ENCODE data around the gene TMBIM1.

TMBIM1 gene

DNA sequence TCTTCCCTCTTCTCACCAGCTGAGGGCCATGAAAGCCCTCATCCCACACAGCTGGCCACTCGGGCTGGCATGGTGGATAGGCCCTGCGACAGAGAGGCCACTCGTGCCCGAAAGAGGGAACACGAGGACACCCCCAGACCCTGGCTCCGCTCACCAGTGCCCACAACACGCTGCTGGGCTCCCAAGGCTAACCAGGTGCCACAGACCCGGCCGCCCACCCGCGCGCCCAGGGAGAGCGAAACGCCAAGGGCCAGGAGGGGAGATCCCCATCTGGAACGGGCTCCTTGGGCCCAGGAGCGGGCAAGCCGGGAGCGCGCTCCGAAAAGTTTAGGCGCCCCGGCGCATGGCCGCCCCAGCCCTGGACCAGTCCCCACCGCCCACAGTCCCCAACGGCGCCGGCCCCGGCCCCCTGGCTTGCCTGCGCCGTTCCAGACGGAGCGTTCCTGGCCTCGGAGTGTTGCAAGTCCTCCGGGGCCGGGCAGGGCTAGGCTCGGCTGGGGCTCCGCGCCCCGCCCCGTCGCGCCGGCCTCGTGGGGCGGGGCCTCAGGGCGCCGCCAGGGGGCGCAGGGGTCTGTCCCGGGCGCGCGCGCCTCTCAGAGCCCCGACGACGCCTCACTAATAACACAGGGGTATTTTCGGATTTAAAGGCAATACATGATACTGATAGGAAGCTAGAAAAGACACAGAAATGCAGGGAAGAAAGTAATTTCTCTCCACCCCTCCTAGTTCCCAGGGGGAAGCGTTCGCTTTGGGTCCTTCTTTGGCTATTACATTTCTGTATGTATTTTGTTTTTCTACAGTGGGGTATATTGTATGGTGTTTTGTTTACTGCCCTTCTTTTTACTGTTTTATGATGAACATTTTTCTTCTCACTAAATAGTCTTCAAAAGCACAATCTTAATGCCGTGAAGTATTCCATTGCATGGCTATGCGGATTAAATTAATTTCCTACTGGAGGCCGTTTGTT is at the start of gene TMBIM1:
TSS of gene TMBIM1 (minus strand) at position 456 of the 967 bp plus-strand sequence. CDS start 10,362 bp downstream, outside the sequence.
- H3K4me3 ChIP-seq (ENCODE audit: low read length), result no peak within 1 kb of the TSS
- peak within 1 kb of the TSS; percentile 37 for H2AFZ ChIP-seq (ENCODE audit: low read depth, low read length)
- no peaks in the 10 kb centered on the region for H3K36me3 ChIP-seq (ENCODE audit: insufficient read depth, low read length)
- H3K9me3 ChIP-seq (ENCODE audit: low read length), result no peaks in the 10 kb centered on the region
- H3K27me3 ChIP-seq (ENCODE audit: insufficient read depth, low read length), result peaks cover 15% of the 10 kb centered on the region
- H3K4me1 ChIP-seq (ENCODE audit: insufficient read depth, low read length), result no peaks in the 10 kb centered on the region

DNA sequence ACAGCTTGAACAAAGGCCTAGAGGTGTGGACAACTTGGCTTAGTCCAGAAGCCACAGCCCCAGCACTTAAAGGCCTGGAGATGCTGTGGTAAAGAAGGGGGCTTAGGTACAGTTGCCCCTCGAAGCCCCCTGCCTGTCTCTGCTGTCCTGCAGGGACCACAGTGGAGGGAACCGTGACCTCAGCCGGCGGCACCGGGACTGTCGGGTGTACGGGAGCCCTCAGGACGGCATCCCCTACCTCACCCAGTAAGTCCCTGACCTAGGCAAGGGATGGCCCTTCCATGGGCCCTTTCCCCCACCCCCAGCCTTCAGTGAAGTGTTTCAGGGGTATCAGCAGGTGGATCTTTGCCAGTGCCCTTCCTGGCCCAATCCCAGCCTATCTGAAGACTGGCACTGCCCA is 49.1 kb upstream of the TMBIM1 start:
- Histone ChIP-seq H3K4me1 (ENCODE audit: insufficient read depth, low read length) (no peaks in the 10 kb centered on the region), H2AFZ (ENCODE audit: low read depth, low read length) (no peak overlapping the region), H3K9me3 (ENCODE audit: low read length) (no peaks in the 10 kb centered on the region), H3K36me3 (ENCODE audit: insufficient read depth, low read length) (no peaks in the 10 kb centered on the region), H3K27me3 (ENCODE audit: insufficient read depth, low read length) (peaks cover 10% of the 10 kb centered on the region), H3K4me3 (ENCODE audit: low read length) (no peak overlapping the region)

- H3K4me1 ChIP-seq (ENCODE audit: insufficient read depth, low read length), result no peaks in the 10 kb centered on the region
- no peaks in the 10 kb centered on the region for H3K36me3 ChIP-seq (ENCODE audit: insufficient read depth, low read length)
- H3K9me3 ChIP-seq (ENCODE audit: low read length), result no peaks in the 10 kb centered on the region
Observed at GRCh38 chr2:218340656-218341055, 48.4 kb upstream of the TMBIM1 start.

DNA sequence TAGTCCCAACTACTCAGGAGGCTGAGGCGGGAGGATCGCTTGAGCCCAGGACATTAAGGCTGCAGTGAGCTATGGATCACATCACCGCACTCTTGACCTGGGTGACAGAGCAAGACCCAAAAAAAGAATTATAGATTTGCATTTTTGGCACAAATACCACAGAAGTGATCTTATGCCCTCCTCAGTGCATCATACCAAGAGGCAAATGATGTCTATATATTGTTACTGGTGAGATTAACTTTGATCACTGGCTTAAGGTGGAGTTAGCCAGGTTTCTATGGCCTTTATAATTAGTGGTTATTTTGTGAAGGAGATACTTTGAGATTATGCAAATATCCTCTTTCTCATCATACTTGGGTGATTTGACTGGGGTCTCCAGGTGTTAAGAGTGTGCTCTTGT is 42.2 kb upstream of the TMBIM1 start:
- Histone ChIP-seq H3K4me3 (ENCODE audit: low read length) (no peak overlapping the region), H3K4me1 (ENCODE audit: insufficient read depth, low read length) (no peaks in the 10 kb centered on the region), H3K27me3 (ENCODE audit: insufficient read depth, low read length) (peaks cover 20% of the 10 kb centered on the region), H3K9me3 (ENCODE audit: low read length) (no peaks in the 10 kb centered on the region), H3K36me3 (ENCODE audit: insufficient read depth, low read length) (no peaks in the 10 kb centered on the region), H2AFZ (ENCODE audit: low read depth, low read length) (no peak overlapping the region)

More at GRCh38 chr2:218340656-218341055, 48.4 kb upstream of the TMBIM1 start:
- Histone ChIP-seq H2AFZ (ENCODE audit: low read depth, low read length) (no peak overlapping the region), H3K4me3 (ENCODE audit: low read length) (no peak overlapping the region), H3K27me3 (ENCODE audit: insufficient read depth, low read length) (peaks cover 7% of the 10 kb centered on the region)

GRCh38 chr2:218332920-218333645 is 40.8 kb upstream of the TMBIM1 start:
- H3K4me1 ChIP-seq (ENCODE audit: insufficient read depth, low read length), result no peaks in the 10 kb centered on the region
- no peaks in the 10 kb centered on the region for H3K9me3 ChIP-seq (ENCODE audit: low read length)
- no peak overlapping the region for H3K4me3 ChIP-seq (ENCODE audit: low read length)
- H3K27me3 ChIP-seq (ENCODE audit: insufficient read depth, low read length), result peaks cover 27% of the 10 kb centered on the region
- no peaks in the 10 kb centered on the region for H3K36me3 ChIP-seq (ENCODE audit: insufficient read depth, low read length)
- H2AFZ ChIP-seq (ENCODE audit: low read depth, low read length), result no peak overlapping the region

GRCh38 chr2:218332288-218332687 is 40.0 kb upstream of the TMBIM1 start:
- no peaks in the 10 kb centered on the region for H3K36me3 ChIP-seq (ENCODE audit: insufficient read depth, low read length)
- no peak overlapping the region for H3K4me3 ChIP-seq (ENCODE audit: low read length)
- H2AFZ ChIP-seq (ENCODE audit: low read depth, low read length), result no peak overlapping the region
- H3K4me1 ChIP-seq (ENCODE audit: insufficient read depth, low read length), result no peaks in the 10 kb centered on the region
- no peaks in the 10 kb centered on the region for H3K9me3 ChIP-seq (ENCODE audit: low read length)
- H3K27me3 ChIP-seq (ENCODE audit: insufficient read depth, low read length), result peaks cover 33% of the 10 kb centered on the region

GRCh38 chr2:218331745-218332144 is 39.4 kb upstream of the TMBIM1 start:
- Histone ChIP-seq H3K36me3 (ENCODE audit: insufficient read depth, low read length) (no peaks in the 10 kb centered on the region), H3K27me3 (ENCODE audit: insufficient read depth, low read length) (peaks cover 38% of the 10 kb centered on the region), H3K4me3 (ENCODE audit: low read length) (no peak overlapping the region), H3K9me3 (ENCODE audit: low read length) (no peaks in the 10 kb centered on the region), H3K4me1 (ENCODE audit: insufficient read depth, low read length) (no peaks in the 10 kb centered on the region), H2AFZ (ENCODE audit: low read depth, low read length) (no peak overlapping the region)

- H2AFZ ChIP-seq (ENCODE audit: low read depth, low read length), result no peak overlapping the region
- no peaks in the 10 kb centered on the region for H3K9me3 ChIP-seq (ENCODE audit: low read length)
- H3K4me3 ChIP-seq (ENCODE audit: low read length), result no peak overlapping the region
- H3K4me1 ChIP-seq (ENCODE audit: insufficient read depth, low read length), result no peaks in the 10 kb centered on the region
- no peaks in the 10 kb centered on the region for H3K36me3 ChIP-seq (ENCODE audit: insufficient read depth, low read length)
- H3K27me3 ChIP-seq (ENCODE audit: insufficient read depth, low read length), result peaks cover 48% of the 10 kb centered on the region
Observed at GRCh38 chr2:218329826-218330593, 37.7 kb upstream of the TMBIM1 start.

DNA sequence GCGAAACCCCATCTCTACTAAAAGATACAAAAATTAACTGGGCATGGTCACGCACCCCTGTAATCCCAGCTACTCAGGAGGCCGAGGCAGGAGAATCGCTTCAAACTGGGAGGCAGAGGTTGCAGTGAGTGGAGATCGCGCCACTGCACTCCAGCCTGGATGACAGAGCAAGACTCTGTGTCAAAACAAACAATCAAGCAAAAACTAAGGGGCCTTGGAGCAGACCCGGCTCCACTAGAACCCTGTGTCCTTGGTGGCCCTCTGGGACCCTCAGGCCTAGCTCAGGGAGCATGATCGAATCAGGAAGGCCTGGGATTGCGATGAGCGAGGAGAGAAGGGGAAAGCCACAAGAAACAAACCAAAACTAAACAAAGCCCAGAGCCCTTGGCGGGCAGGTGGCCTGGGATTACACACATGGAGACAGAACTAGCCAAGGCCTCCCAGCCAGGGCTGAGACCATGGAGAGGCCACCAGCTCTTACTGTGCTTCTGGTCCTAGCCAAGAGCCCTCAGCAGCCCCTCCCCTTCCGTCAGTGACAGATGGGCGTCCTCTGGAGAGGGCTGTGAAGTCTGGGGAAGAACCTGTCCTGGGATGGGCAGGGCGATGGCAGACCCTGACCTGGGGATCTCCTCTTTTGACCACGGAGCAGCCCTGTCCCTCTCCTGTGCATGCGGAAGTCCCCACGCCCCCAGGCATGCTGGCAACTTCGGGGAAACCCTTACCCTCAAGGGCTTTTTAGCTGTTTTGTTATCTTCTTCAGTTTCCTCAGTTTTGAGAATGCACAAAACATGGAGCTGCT is 36.9 kb upstream of the TMBIM1 start:
- no peaks in the 10 kb centered on the region for H3K36me3 ChIP-seq (ENCODE audit: insufficient read depth, low read length)
- H3K4me1 ChIP-seq (ENCODE audit: insufficient read depth, low read length), result peaks cover 2% of the 10 kb centered on the region
- H3K27me3 ChIP-seq (ENCODE audit: insufficient read depth, low read length), result peaks cover 50% of the 10 kb centered on the region
- H2AFZ ChIP-seq (ENCODE audit: low read depth, low read length), result no peak overlapping the region
- no peaks in the 10 kb centered on the region for H3K9me3 ChIP-seq (ENCODE audit: low read length)
- H3K4me3 ChIP-seq (ENCODE audit: low read length), result no peak overlapping the region

GRCh38 chr2:218328294-218328693 is 36.0 kb upstream of the TMBIM1 start:
- Histone ChIP-seq H3K27me3 (ENCODE audit: insufficient read depth, low read length) (peaks cover 55% of the 10 kb centered on the region), H3K4me3 (ENCODE audit: low read length) (no peak overlapping the region), H3K9me3 (ENCODE audit: low read length) (no peaks in the 10 kb centered on the region), H3K4me1 (ENCODE audit: insufficient read depth, low read length) (peaks cover 11% of the 10 kb centered on the region), H2AFZ (ENCODE audit: low read depth, low read length) (no peak overlapping the region), H3K36me3 (ENCODE audit: insufficient read depth, low read length) (no peaks in the 10 kb centered on the region)

DNA sequence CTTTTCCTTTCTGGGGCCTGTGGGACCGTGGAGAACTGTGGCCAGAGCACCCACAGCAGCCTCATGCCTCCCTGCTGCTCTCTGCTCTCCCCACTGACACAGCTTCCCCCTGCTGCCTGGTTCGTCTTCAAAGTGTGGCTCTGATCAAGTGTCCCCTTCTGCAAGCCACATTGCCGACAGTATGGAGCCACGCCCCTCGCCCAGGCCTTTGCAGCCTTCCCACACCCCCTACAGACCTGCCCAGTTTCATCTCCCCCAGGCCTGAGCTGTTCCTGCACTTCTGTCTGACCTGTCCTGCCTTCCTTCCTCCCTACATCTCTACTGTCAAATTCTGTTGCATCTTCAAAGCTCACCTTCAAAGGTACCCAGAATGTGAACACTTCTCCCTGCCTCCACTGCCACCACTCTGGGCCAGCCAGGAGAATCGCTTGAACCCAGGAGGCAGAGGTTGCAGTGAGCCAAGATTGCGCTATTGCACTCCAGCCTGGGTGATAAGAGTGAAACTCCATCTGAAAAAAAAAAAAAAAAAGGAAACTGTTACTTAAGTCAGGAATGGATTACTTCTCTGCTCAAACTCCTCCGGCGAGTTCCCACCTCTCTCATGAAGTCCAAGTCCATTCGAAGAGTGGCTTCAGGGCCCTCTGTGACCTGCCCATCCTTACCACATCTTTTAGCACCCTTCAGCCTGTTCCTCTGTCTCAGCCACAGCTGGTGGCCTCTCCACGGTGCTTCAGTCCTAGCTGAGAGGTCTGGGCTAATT is 35.3 kb upstream of the TMBIM1 start:
- Histone ChIP-seq H3K27me3 (ENCODE audit: insufficient read depth, low read length) (peaks cover 51% of the 10 kb centered on the region), H2AFZ (ENCODE audit: low read depth, low read length) (no peak overlapping the region), H3K9me3 (ENCODE audit: low read length) (no peaks in the 10 kb centered on the region), H3K36me3 (ENCODE audit: insufficient read depth, low read length) (no peaks in the 10 kb centered on the region), H3K4me3 (ENCODE audit: low read length) (no peak overlapping the region), H3K4me1 (ENCODE audit: insufficient read depth, low read length) (peaks cover 13% of the 10 kb centered on the region)

- H3K9me3 ChIP-seq (ENCODE audit: low read length), result no peaks in the 10 kb centered on the region
- no peak overlapping the region for H2AFZ ChIP-seq (ENCODE audit: low read depth, low read length)
- H3K27me3 ChIP-seq (ENCODE audit: insufficient read depth, low read length), result peaks cover 41% of the 10 kb centered on the region
- no peak overlapping the region for H3K4me3 ChIP-seq (ENCODE audit: low read length)
- H3K36me3 ChIP-seq (ENCODE audit: insufficient read depth, low read length), result no peaks in the 10 kb centered on the region
- peaks cover 19% of the 10 kb centered on the region for H3K4me1 ChIP-seq (ENCODE audit: insufficient read depth, low read length)
Observed at GRCh38 chr2:218326315-218326714, 34.0 kb upstream of the TMBIM1 start.

Data from neuron (in vitro differentiated cells).